ENCODE results near the gene COG2. TPM values are rescaled to one million over a fixed set of nuclear protein-coding genes. Genes with fewer than 3 reads are reported as not detected.

The COG2 gene
- total RNA-seq, 1 experiment from 2014 or later, result 51.0 TPM

GRCh38 chr1:230701895-230702768 is 59.9 kb downstream of the COG2 start:
- no peak overlapping the region for H3K4me3 ChIP-seq (ENCODE audit: low read length)
- no peaks in the 10 kb centered on the region for H3F3A ChIP-seq (ENCODE audit: low read length, unreplicated experiment)
- no TSS peak for BruUV-seq (replicated peaks)
- no peak for TF ChIP-seq EZH2 (IDR thresholded peaks at IDR 0.05; ENCODE audit: low read length, unreplicated experiment)
- TF ChIP-seq EZH2phosphoT487 (IDR thresholded peaks at IDR 0.05; ENCODE audit: borderline replicate concordance, low read length), result no peak
- no peak for TF ChIP-seq CTCF (conservative IDR thresholded peaks at IDR 0.05; ENCODE audit: low read depth, low read length)
- ChIA-PET CTCF (no interaction called here), POLR2A (ENCODE audit: unreplicated experiment) (no interaction called here)
- H3K9ac ChIP-seq (ENCODE audit: low read length), result no peak overlapping the region
- DNase-seq (no peak), ATAC-seq (no peak)
- no peaks in the 10 kb centered on the region for H4K20me1 ChIP-seq (ENCODE audit: low read length)
- no peak overlapping the region for H3K4me2 ChIP-seq (ENCODE audit: low read length)
- no peaks in the 10 kb centered on the region for H3K9me3 ChIP-seq (ENCODE audit: low read length)
- H3K36me3 ChIP-seq (ENCODE audit: low read depth, low read length), result no peaks in the 10 kb centered on the region
- H3K9me2 ChIP-seq (replicated peaks; ENCODE audit: low read length), result no peaks in the 10 kb centered on the region
- intact Hi-C loops (cut with micrococcal nuclease), result no loop called here
- no peaks in the 10 kb centered on the region for H3K27me3 ChIP-seq (ENCODE audit: low read length)
- H3K4me1 ChIP-seq (ENCODE audit: insufficient read depth, low read length), result no peaks in the 10 kb centered on the region
- H2AFZ ChIP-seq (ENCODE audit: low read length), result no peak overlapping the region
- H3K27ac ChIP-seq (ENCODE audit: low read length), result no peak overlapping the region
- H3K79me2 ChIP-seq (ENCODE audit: low read length), result no peaks in the 10 kb centered on the region

- no TSS peak for BruUV-seq (replicated peaks)
- no peak overlapping the region for H3K9ac ChIP-seq (ENCODE audit: low read length)
- H3K4me1 ChIP-seq (ENCODE audit: insufficient read depth, low read length), result no peaks in the 10 kb centered on the region
- H3K4me2 ChIP-seq (ENCODE audit: low read length), result no peak overlapping the region
- no peak overlapping the region for H3K27ac ChIP-seq (ENCODE audit: low read length)
- H3F3A ChIP-seq (ENCODE audit: low read length, unreplicated experiment), result no peaks in the 10 kb centered on the region
- POLR2A ChIA-PET (ENCODE audit: unreplicated experiment), result no interaction called here
- H3K27me3 ChIP-seq (ENCODE audit: low read length), result no peaks in the 10 kb centered on the region
- H2AFZ ChIP-seq (ENCODE audit: low read length), result no peak overlapping the region
- no peaks in the 10 kb centered on the region for H3K9me2 ChIP-seq (replicated peaks; ENCODE audit: low read length)
- CTCF ChIA-PET, result no interaction called here
- no peaks in the 10 kb centered on the region for H3K9me3 ChIP-seq (ENCODE audit: low read length)
- TF ChIP-seq EZH2 (IDR thresholded peaks at IDR 0.05; ENCODE audit: low read length, unreplicated experiment), result no peak
- TF ChIP-seq EZH2phosphoT487 (IDR thresholded peaks at IDR 0.05; ENCODE audit: borderline replicate concordance, low read length), result no peak
- no peak for TF ChIP-seq CTCF (conservative IDR thresholded peaks at IDR 0.05; ENCODE audit: low read depth, low read length)
- no peak for ATAC-seq
- intact Hi-C loops (cut with micrococcal nuclease), result no loop called here
- no peaks in the 10 kb centered on the region for H3K36me3 ChIP-seq (ENCODE audit: low read depth, low read length)
- H3K79me2 ChIP-seq (ENCODE audit: low read length), result no peaks in the 10 kb centered on the region
- no peak for DNase-seq
- H4K20me1 ChIP-seq (ENCODE audit: low read length), result no peaks in the 10 kb centered on the region
- no peak overlapping the region for H3K4me3 ChIP-seq (ENCODE audit: low read length)
Measured at GRCh38 chr1:230702934-230703678, 60.8 kb downstream of the COG2 start.
